GM11168 (cell line): ENCODE data around the gene PCDH17.

Source experiments
- in situ Hi-C: fragments of 300-500 bp; cut with MboI; formaldehyde crosslinking; loops from one replicate; pipeline ENCODE4 v1.12.0; 2022; ENCODE audit warnings: low sequenced_read_pairs; ENCODE audit not compliant: unreplicated experiment

The PCDH17 gene

GRCh38 chr13:57631596-57632275 lies at the start of gene PCDH17:
Gene PCDH17, plus strand, starts transcription at chr13:57631744. Its CDS starts 803 bp downstream, at chr13:57632547.
- in situ Hi-C loops = no loop called here

DNA sequence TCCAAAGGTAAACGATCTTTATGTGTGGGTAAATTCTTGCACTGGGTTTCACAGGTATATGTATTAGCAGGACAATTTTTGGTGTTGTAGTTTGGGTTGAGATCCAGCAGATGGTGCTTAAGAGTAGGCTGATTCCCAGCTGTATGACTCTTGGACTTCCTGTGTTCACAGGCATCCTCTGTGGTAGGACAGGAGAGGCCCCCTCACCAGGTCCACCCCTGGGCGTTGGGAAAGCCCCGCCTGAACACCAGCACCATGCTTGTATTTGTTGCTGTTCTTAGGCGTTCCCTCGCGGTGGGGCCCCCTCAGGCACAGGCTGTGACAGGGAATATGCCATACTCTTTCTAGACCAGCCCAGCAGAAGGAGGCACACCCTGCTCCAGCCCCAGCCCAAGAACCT lies 49.5 kb upstream of the PCDH17 start:
- in situ Hi-C loops = no loop called here

DNA sequence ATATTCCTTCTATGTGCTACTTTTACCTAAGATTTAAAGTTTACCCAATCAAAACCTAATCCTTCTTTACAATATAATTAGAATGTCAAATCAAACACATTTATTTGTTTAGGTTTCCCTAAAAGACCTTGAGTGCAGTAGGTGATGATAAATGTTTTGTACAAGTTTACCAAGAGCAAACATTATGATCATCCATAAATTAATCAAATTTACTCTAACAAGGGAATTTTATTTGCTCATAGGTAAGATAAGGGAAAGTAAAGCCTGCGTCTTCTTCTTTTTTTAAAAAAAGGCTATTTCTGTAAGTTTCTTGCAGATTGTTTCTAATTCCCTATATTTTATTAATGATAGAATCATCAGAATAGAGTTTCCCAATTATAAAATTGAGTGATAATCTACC lies 48.0 kb upstream of the PCDH17 start:
- in situ Hi-C loops = no loop called here

DNA sequence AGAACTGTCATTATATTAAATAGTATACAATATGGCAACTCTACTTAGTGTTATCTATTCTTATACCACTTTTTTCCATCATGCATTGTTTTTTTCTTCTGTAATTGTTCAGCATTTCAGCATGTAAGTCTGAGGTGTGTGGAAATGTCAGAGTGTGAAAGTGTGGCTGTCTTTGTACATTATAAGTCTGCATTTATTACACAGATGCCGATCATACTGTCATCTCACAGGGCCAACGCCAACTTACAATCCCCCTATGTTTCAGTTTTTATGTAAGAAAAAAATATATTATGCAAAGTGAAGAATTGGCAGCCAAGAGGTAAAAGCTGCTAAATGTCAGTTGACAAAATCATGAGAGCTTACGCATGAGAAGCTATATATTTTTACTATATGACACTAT lies 42.9 kb upstream of the PCDH17 start:
- in situ Hi-C loops = no loop called here

GRCh38 chr13:57595775-57596174 lies 35.8 kb upstream of the PCDH17 start:
- in situ Hi-C loops = no loop called here

GRCh38 chr13:57601536-57601935 lies 30.0 kb upstream of the PCDH17 start:
- in situ Hi-C loops = no loop called here

DNA sequence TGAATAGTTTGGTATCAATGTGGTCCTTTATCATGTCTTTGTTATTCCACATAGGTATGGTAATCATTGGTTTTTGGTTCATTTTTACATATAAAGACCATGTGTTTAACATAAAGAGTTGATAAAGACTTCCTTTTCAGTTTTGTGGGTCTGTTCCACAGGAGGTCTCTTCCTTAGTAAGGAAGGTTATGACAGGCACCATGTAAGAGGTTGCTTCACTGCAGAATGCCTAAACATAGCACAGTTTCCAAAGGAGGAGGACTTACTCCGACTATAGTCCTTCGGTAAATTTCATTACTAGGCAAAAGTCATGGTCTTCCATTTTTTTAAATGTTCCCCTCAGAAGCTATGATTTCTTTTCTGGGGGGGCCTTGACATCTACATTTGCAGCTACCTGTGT lies 27.1 kb upstream of the PCDH17 start:
- in situ Hi-C loops = no loop called here

DNA sequence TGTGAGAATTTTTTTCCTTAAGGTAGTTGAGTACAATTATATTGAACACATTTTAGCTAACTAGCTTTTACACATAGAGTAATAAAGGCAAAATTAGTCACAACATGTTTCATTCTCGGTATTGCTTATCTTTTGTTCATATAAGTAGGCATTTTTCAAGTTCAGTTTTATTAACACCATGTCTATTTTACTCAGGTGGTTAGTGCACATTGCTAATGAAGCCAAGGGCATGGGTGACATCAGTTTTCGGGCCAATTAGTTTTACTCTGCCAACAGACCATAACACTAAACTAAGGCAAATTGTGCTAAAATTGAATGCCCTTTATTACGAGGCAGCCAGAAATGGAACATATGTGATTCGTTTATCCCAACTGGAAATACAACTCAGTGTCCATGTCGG lies 19.6 kb upstream of the PCDH17 start:
- in situ Hi-C loops = no loop called here

- in situ Hi-C loops = no loop called here
Observed at GRCh38 chr13:57612568-57612967, 19.0 kb upstream of the PCDH17 start.

GRCh38 chr13:57624565-57625435 lies 6.7 kb upstream of the PCDH17 start:
- in situ Hi-C loops = no loop called here

GRCh38 chr13:57627663-57628062 lies 3.9 kb upstream of the PCDH17 start:
- in situ Hi-C loops = no loop called here

GRCh38 chr13:57629391-57629804 lies 2.1 kb upstream of the PCDH17 start:
- in situ Hi-C loops = no loop called here

DNA sequence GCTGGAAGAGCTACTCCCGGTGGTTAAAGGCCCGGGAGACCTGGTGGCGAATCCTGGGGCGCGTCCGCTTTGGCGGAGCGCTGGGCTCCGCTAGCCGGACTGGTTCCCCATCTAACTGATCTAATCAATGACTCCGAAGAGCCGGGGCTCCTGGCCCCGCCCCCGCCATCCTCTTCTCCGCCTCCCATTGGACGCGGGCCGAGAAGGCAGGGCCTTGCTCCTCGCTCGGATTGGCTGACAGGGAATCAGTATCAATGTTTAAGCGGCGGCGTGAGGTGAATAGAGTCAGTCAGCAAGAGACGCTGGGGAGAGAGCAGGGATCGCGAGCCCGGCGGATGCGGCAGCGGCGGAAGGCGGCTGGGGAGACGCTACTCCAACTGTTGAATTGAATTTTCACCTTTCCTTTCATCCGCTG lies 1.7 kb upstream of the PCDH17 start:
- in situ Hi-C loops = no loop called here

DNA sequence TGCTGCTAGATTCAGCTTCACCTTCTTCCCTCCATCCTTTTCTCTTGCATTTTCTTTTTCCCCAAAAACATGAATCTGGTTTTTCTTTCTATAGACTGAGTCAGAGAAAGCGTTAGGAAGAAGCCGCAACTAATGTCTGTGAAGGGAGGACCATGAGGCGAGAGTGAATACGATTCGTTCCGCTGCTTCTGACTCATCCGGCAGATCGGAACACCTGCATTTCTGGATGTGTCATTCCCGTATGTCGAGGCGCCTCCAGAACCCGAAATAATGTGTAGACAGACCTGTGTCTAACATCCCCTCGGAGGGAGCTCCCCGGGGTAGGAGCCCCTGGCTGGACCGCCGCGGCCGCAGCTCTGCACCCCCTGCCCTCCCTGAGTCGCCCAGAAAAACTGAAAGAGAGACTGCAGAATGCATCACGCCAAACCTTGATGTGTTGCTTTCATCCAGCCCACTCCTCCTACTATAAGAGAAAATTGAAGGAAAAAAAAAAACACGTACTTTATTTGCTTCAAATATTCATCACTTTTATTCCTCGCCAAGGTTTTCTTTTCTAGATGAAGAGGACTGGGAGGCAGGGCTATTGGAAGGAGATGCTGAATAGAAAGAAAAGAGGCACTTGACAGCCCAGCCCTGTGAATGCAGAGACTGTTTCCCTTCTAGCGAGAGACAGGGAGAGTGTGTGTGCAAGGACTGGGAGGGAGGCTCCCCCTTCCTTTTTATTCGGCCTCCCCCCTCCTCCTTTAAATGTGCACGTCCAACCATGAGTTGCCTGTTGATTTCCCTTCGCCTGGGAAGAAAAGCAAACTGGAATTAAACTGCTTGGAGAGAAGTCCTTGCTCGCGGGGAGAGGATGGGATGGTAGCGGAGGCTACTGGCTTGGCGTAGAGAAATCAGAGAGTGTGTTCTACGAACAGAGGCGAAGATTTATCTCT lies 616 bp upstream of the PCDH17 start:
- in situ Hi-C loops = no loop called here

DNA sequence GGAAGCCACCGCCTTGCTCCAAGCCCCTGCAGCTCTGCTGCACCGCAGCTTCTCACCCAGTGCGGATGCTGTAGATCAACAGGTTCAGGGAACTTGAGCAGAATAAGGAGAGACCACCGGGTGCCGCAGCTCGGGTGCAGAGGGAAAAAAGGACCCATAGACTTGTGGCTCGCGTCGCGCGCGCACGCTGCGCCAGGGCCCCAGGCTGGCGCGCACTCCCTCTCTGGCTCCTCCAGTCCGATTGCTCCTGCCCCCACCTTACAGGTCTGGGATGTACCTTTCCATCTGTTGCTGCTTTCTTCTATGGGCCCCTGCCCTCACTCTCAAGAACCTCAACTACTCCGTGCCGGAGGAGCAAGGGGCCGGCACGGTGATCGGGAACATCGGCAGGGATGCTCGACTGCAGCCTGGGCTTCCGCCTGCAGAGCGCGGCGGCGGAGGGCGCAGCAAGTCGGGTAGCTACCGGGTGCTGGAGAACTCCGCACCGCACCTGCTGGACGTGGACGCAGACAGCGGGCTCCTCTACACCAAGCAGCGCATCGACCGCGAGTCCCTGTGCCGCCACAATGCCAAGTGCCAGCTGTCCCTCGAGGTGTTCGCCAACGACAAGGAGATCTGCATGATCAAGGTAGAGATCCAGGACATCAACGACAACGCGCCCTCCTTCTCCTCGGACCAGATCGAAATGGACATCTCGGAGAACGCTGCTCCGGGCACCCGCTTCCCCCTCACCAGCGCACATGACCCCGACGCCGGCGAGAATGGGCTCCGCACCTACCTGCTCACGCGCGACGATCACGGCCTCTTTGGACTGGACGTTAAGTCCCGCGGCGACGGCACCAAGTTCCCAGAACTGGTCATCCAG lies 964 bp downstream of the PCDH17 start:
- in situ Hi-C loops = no loop called here

GRCh38 chr13:57633141-57633949 lies 1.8 kb downstream of the PCDH17 start:
- in situ Hi-C loops = no loop called here

GRCh38 chr13:57633950-57634838 lies 2.6 kb downstream of the PCDH17 start:
- in situ Hi-C loops = no loop called here

- in situ Hi-C loops = no loop called here
Observed at GRCh38 chr13:57634839-57635165, 3.3 kb downstream of the PCDH17 start.
